GM12878 (cell line): ENCODE results near the gene GIPC3. TPM values are rescaled to one million over a fixed set of nuclear protein-coding genes. Genes with fewer than 3 reads are reported as not detected.

Source experiments
- ATAC-seq: fragments of 200-7000 bp; cut with Tn5 transposase; 3 replicates; pipeline ENCODE4 v1.9.1; 2020; ENCODE audit warnings: mild to moderate bottlenecking, moderate library complexity
- BruUV-seq: library from RNA; stranded (reverse); fragments of 400-500 nt; replicated peaks from 2 replicates; lab custom pipeline; 2021; lab: Mats Ljungman, UMichigan
- CTCF ChIA-PET: fragments of 300-600 bp; sonication (Branson Sonifier 250); formaldehyde crosslinking; extraction: SDS; loops from one replicate; lab custom pipeline; 2021; ENCODE audit warnings: inconsistent platforms; lab: Yijun Ruan, JAX
- POLR2A ChIA-PET: fragments of 350-600 bp; formaldehyde crosslinking; extraction: SDS; loops from one replicate; lab custom pipeline; 2021; ENCODE audit warnings: inconsistent platforms; lab: Charles Lee
- RAD21 ChIA-PET: fragments of 300-600 bp; sonication (Branson Sonifier 250); formaldehyde crosslinking; loops from one replicate; lab custom pipeline; 2023; ENCODE audit warnings: antibody characterized with exemption; ENCODE audit not compliant: unreplicated experiment; lab: Charles Lee
- SMC1A ChIA-PET: fragments of 300-600 bp; sonication (Branson Sonifier 250); formaldehyde crosslinking; loops from one replicate; lab custom pipeline; 2023; ENCODE audit not compliant: unreplicated experiment, uncharacterized antibody; lab: Charles Lee
- DNase-seq: peaks from one replicate; pipeline ENCODE4 v3.0.0-alpha.2; 2011; ENCODE audit warnings: low read depth, low spot score
- FAIRE-seq: peaks from 3 replicates; lab custom pipeline; 2011; peaks lifted over from hg19 to GRCh38; lab: Jason Lieb, UNC
- H2AFZ ChIP-seq: 2 replicates; pipeline ENCODE4 v1.6.0; 2011; ENCODE audit warnings: low read depth, low read length, control low read depth; ENCODE audit not compliant: control insufficient read depth
- H3K27ac ChIP-seq: 2 replicates; pipeline ENCODE4 v1.5.1; 2011; ENCODE audit warnings: control low read depth; ENCODE audit not compliant: control insufficient read depth, insufficient read depth
- H3K27me3 ChIP-seq, 2 experiments: replicated peaks in 1 of 2; 2 replicates each; pipeline versions ENCODE4 v1.6.0 to v1.6.1; 2011; ENCODE audit warnings: low read length in 1 of 2; ENCODE audit not compliant: control insufficient read depth in 2 of 2, insufficient read depth in 2 of 2
- H3K36me3 ChIP-seq, 2 experiments: 2 replicates each; pipeline ENCODE4 v1.5.1; 2011; ENCODE audit warnings: low read length in 1 of 2; ENCODE audit not compliant: control insufficient read depth in 2 of 2, insufficient read depth in 2 of 2
- H3K4me1 ChIP-seq: 2 replicates; pipeline ENCODE4 v1.6.1; 2011; ENCODE audit warnings: mild to moderate bottlenecking, low read length, moderate library complexity, mixed read lengths; ENCODE audit not compliant: control insufficient read depth, insufficient read depth
- H3K4me2 ChIP-seq: 2 replicates; pipeline ENCODE4 v1.6.0; 2011; ENCODE audit warnings: control low read depth; ENCODE audit not compliant: control insufficient read depth, insufficient read depth
- H3K4me3 ChIP-seq: fragments of 200-600 bp; sonication (generic); 2 replicates; pipeline ENCODE4 v1.5.1; 2016
- H3K79me2 ChIP-seq: 2 replicates; pipeline ENCODE4 v1.6.0; 2011; ENCODE audit warnings: low read length; ENCODE audit not compliant: control insufficient read depth, insufficient read depth
- H3K9ac ChIP-seq: 2 replicates; pipeline ENCODE4 v1.8.0; 2011; ENCODE audit warnings: low read length, control low read depth, mixed read lengths; ENCODE audit not compliant: control insufficient read depth, insufficient read depth
- H3K9me3 ChIP-seq: replicated peaks from 3 replicates; pipeline ENCODE4 v1.5.1; 2011; ENCODE audit warnings: mild to moderate bottlenecking, low read length; ENCODE audit not compliant: control insufficient read depth, insufficient read depth
- H4K20me1 ChIP-seq: 2 replicates; pipeline ENCODE4 v1.6.0; 2011; ENCODE audit not compliant: control insufficient read depth, insufficient read depth
- ATF3 ChIP-seq: IDR thresholded peaks from 2 replicates; pipeline ENCODE4 v1.6.1; 2011; ENCODE audit warnings: low read depth, mild to moderate bottlenecking, low read length, moderate library complexity, borderline replicate concordance; ENCODE audit errors: extremely low read depth
- E2F8 ChIP-seq: fragments of 450-650 bp; IDR thresholded peaks from 2 replicates; pipeline ENCODE4 v1.6.1; 2018; ENCODE audit warnings: mild to moderate bottlenecking, low read depth, moderate library complexity; ENCODE audit not compliant: partially characterized antibody
- KAT2A ChIP-seq: conservative IDR thresholded peaks from 2 replicates; pipeline ENCODE4 v1.6.1; 2011; ENCODE audit warnings: low read depth, low read length; ENCODE audit not compliant: control insufficient read depth
- LARP7 ChIP-seq: fragments of 450-650 bp; IDR thresholded peaks from 2 replicates; pipeline ENCODE4 v1.6.1; 2017; ENCODE audit warnings: mild to moderate bottlenecking
- WGBS: methylation state at CpG from one replicate; pipeline ENCODE4 v1.1.6; 2016; ENCODE audit warnings: low lambda C conversion rate; ENCODE audit not compliant: insufficient replicate concordance, insufficient coverage; ENCODE audit errors: missing lambda C conversion rate; 5-methylcytosine and 5-hydroxymethylcytosine counted together
- in situ Hi-C: fragments of 300-500 bp; cut with MboI; formaldehyde crosslinking; loops from 9 replicates; pipeline ENCODE4 v1.14.3; 2018; ENCODE audit warnings: mixed read lengths
- intact Hi-C: fragments of 100-400 bp; cut with micrococcal nuclease; formaldehyde crosslinking; loops from one replicate; pipeline ENCODE4 v1.14.2; 2022; ENCODE audit not compliant: unreplicated experiment
- polyA plus RNA-seq, 11 experiments: library from polyadenylated mRNA; depleted of rRNA in 4 of 11; unstranded in 6 of 11; stranded (reverse) in 5 of 11; fragments of >200 nt; fragmentation: Nextera tagmentation in 4 of 11; fragmentation: Illumina TruSeq in 1 of 11; extraction: Ambion mirVana in 4 of 11; extraction: Trizol in 1 of 11; gene quantifications; 1 replicate in 1 of 11; 2 replicates in 10 of 11; pipeline versions ENCODE4 v1.2.1 to v1.2.3, GENCODE V29; 2011 to 2016; ENCODE audit warnings: inconsistent platforms in 2 of 11, missing spikeins in 2 of 11, low read depth in 1 of 11
- total RNA-seq, 4 experiments: library from RNA; depleted of rRNA in 3 of 4; stranded (reverse); fragments of >200 nt in 3 of 4; fragmentation: Illumina TruSeq in 1 of 4; extraction: Trizol in 1 of 4; gene quantifications; 2 replicates each; pipeline versions ENCODE4 v1.2.1 to v1.2.3, GENCODE V29; 2013 to 2021

Gene GIPC3
- total and polyA plus RNA-seq, 10 of the 15 experiments (the other 5 are each of a cell fraction or from before 2014, with no cell fraction given) = not detected

- H3K27ac ChIP-seq = no peak overlapping the region
- no peaks in the 10 kb centered on the region for H3K9me3 ChIP-seq
- ChIA-PET CTCF (no interaction called here), POLR2A (no interaction called here), RAD21 (no interaction called here), SMC1A (no interaction called here)
- no peak overlapping the region for H3K4me3 ChIP-seq
- intact Hi-C loops = no loop called here
- 87% methylated on average over 28 of the region's 28 CpGs for WGBS
- no peaks in the 10 kb centered on the region; a peak in 1 of 4 replicates for H3K36me3 ChIP-seq
- no peak for DNase-seq
- no peak overlapping the region for H3K9ac ChIP-seq
- in situ Hi-C loops = no loop called here
- H3K79me2 ChIP-seq = no peaks in the 10 kb centered on the region
- no peaks in the 10 kb centered on the region for H3K27me3 ChIP-seq
- H3K4me1 ChIP-seq = no peaks in the 10 kb centered on the region
- no peak for TF ChIP-seq KAT2A
- no peak for TF ChIP-seq E2F8
- no peak for TF ChIP-seq ATF3
- TF ChIP-seq LARP7 = no peak
- no peak overlapping the region for H2AFZ ChIP-seq
- no peak for FAIRE-seq
- BruUV-seq = no TSS peak
- H4K20me1 ChIP-seq = no peaks in the 10 kb centered on the region
- no peak for ATAC-seq
- H3K4me2 ChIP-seq = no peak overlapping the region
These were observed 56.4 kb downstream of the GIPC3 start for GRCh38 chr19:3641515-3642269.
